ENCODE measurements around the gene DYSF.
"Not testable (repeated sequence)": the region's sequence is repeated elsewhere in the genome, so short reads cannot be mapped to it uniquely, and the experiment has no call there.

The DYSF gene

DNA sequence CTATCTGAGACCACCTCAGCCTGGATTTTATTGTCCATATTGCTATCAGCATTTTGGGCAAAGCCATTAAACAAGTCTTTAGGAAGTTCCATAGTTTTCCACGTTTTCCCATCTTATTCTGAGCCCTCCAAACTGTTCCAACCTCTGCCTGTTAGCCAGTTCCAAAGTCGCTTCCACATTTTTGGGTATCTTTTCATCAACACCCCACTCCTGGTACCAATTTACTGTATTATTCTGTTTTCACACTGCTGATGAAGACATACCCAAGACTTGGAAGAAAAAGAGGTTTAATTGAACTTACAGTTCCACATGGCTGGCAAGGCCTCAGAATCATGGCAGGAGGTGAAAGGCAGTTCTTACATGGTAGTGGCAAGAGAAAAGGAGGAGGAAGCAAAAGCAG is 204.9 kb downstream of the DYSF start:
- DNase-seq (ENCODE audit: low read depth), result not testable (repeated sequence)

DNA sequence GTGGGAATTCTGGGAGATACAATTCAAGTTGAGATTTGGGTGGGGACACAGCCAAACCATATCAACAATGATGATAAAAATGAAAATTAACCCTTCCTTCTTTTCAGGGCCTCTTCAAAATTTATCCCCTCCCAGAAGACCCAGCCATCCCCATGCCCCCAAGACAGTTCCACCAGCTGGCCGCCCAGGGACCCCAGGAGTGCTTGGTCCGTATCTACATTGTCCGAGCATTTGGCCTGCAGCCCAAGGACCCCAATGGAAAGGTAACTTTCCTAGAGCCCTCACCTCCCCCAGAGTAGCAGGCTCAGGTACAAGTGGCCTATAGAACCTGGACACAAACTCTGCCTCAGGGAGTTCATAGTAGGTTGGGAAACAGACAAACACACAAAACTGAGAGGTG is 205.4 kb downstream of the DYSF start:
- no peak for DNase-seq (ENCODE audit: low read depth)

DNA sequence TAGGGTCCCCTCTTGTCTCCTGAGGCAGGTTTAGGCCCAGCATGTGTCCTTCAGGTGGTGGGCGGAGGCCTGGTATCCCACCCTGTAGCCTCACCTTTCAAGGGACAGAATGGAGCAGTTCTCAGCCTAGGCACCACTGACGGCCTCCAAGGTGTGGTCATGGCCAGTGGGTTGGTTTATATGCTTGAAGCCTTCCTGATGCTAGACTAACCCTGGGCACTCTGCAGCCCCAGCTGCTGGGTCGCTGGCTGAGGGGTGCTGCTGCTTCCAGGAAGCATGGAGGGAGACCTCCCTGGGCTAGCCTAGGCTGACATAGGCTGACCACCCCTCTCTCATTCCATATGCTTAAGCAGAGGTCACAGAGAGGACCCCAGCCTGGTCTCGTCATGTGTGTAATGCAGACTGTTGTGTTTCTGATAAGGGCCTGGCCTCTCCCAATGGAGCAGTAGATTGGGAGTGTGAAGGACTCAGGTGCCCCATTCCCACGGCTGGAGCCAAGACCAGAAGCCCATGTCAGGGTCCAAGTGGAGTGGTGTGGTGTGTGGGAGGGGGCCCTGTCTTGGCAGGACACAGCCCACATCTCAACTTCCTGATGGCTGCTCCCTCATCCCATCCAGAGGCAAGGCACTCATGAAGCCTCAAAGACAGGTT is 206.6 kb downstream of the DYSF start:
- DNase-seq (ENCODE audit: low read depth), result no peak

DNA sequence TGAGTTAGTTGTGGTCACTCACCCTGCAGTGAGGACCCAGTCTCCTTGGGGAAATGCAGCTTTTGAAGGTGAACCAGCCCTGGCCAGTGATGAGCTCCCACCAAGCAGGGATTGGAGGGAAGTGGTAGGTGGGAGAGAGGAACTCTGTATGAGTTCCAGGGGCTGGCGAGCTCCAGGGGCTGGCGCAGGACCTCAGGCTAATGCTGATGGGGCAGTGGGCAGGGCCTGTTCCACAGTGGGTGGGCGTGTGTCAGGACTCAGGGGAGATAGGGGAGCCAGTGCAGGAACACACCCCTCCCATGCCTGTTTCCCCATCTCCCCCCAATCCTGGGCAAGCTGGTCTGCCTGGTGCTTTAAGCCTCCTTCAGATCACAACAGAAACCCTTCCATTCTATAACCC is 208.4 kb downstream of the DYSF start:
- no peak for DNase-seq (ENCODE audit: low read depth)

DNA sequence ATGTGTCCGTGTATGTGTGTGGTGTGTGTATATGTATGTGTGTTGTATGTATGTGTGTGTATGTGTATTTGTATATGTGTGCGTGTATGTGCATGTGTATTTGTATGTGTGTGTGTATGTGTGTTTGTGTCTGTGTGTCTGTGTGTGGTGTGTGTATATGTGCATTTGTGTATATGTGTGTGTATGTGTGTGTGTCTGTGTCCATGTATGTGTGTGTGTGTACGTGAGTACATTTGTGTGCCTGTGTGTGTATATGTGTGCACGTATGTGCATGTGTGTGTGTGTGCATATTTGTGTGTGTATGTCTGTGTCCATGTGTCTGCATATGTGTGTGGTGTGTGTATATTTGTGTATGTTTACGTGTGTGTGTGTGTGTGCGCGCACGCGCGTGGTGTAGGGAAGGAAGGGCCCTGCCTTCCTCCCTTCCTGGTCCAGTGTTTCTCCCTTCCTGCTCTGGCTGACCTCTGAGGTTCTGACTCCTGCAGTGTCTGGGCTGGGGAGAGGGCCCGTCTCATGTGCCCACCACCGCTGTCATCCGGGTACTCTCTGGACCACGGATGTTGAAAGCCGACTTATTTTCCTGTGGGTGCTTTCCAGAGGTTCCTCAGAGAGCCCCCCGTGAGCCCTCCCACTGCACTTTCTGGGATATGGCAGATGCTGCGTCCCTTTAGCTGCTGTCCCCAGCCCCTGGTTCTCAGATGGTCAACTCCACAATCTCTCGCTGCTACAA is 209.5 kb downstream of the DYSF start:
- no peak for DNase-seq (ENCODE audit: low read depth)

DNA sequence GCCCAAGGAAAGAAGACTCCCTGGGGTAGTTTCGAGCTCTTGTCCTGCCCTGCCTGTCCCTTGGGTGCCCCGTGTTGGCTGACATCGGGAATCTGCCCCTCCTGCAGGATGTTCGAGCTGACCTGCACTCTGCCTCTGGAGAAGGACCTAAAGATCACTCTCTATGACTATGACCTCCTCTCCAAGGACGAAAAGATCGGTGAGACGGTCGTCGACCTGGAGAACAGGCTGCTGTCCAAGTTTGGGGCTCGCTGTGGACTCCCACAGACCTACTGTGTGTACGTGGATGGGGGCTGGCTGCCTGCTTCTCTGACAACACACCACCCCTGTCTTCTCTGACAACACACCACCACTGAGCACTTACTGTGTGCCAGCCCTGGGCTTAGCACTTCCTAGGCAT is 210.8 kb downstream of the DYSF start:
- no peak for DNase-seq (ENCODE audit: low read depth)

DNA sequence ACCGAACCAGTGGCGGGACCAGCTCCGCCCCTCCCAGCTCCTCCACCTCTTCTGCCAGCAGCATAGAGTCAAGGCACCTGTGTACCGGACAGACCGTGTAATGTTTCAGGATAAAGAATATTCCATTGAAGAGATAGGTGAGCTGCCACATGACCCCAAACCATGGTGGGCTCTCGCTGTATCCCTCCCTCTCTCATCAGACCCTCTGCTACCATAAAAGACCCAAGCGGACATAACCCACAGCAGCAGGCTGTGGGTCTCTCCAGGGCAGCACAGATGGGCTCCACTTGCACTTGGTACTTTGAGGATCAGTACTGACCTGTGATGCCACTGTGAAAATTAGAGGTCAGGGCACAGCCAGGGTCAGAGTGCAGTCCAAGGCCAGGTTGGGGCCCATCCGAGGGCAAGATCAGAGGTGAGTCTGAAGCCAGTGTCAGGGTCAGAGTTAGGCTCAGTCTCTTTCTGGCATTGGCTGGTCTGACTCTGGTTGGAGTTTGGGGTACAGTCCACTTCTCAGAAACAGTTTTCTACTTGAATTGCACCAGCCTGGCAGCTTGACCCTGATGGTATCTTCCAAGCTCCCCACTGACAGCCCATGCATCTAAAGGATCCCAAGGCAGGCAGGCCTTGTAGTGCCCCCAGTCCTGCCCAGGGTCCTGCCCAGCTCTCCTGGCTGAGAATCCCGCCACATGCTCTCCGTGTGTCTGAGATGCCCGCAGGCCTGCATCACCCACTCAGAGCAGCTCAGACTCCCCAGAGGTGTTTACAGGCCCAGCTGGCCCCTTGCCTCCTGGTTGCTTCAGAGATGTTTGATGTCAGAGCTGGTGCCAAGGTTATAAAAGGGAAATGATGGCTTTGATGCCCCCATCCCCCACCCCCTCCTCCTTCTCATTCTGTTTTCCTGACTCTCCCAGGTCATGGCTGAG is 212.1 kb downstream of the DYSF start:
- no peak for DNase-seq (ENCODE audit: low read depth)

DNA sequence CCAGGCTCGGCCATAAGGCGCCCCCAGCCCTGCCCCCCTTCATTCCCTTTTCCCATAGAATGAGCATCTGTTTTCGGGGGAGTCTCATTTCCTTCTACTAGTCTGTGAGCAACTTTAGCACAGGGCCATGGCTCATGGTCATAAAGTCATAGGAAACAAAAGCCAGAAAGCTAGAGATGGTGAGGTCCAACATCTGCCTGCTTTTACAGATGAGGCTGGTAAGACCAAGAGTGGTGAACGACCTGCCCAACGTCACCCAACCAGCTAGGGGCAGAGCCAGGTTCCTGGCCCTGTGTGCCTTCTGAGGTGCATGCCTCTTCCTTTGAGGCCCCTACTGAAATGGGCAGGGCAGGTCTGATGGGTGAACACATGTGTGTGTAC is 212.7 kb downstream of the DYSF start:
- no peak for DNase-seq (ENCODE audit: low read depth)

DNA sequence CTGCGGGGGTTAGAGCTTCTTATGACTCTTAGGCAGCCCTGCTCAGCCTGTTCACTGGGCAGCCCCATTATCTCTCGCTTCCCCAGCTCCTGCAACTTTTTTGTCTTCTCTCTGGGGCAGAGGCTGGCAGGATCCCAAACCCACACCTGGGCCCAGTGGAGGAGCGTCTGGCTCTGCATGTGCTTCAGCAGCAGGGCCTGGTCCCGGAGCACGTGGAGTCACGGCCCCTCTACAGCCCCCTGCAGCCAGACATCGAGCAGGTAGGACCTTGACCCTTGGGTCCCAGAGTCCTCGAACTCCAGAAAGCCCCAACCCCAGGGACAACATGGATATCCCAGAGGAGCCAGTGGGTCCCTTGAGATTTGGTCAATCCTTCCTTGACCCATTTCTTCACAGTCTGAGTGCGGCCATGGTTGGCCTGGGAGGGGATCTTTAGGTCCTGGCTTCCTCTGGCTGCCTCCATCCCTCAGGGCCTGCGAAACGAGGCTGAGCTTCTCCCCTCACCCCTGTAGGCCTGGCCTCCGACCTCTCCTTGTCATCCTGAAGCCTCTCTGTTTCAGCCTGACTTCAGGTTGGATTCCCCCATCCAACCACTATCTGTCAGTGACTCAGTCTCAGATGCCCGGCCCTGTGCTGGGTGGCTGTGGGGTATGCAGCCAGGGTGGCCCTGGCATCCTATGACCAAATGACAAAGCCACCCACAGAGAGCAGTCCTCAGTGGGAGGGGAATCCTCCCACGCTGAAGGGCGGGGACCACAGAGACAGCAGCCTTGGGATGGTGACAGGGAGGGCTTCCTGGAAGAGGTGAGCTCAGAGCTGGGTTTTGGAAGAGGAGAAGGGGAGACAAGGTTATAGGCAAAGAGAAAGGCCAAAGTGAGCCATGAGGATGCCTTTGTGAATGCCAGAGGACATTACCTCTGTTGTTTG is 214.2 kb downstream of the DYSF start:
- no peak for DNase-seq (ENCODE audit: low read depth)

DNA sequence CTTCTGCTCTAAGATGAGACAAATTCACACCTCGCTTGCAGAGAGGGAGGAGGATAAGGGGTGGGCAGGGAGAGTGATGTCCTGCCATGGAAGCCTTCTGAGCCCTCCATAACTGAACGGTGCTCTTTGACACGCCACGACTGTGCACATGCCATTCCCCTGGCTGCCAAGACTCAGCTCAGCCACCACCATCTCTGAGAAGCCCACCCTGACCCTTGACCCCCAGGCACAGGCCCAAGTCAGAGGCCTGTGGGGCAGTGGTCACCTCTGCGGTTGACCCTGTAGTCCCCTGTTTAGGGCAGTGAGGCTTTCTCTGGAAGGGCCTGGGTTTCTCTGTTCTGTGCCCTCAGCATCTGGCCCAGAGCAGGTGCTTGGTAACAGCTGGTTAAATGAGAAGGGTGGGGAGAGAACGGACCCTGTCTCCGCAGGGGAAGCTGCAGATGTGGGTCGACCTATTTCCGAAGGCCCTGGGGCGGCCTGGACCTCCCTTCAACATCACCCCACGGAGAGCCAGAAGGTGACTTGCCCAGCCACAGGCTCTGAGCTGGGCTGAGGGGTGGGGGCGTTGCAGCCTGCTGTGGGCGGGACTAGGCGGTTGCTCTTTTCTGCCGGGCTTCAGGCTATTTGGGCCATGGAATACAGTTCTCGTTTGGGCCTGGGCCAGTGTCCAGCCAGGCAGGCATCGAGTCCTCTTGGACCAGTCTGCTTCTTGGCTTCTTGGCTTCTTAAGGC is 215.1 kb downstream of the DYSF start:
- no peak for DNase-seq (ENCODE audit: low read depth)

DNA sequence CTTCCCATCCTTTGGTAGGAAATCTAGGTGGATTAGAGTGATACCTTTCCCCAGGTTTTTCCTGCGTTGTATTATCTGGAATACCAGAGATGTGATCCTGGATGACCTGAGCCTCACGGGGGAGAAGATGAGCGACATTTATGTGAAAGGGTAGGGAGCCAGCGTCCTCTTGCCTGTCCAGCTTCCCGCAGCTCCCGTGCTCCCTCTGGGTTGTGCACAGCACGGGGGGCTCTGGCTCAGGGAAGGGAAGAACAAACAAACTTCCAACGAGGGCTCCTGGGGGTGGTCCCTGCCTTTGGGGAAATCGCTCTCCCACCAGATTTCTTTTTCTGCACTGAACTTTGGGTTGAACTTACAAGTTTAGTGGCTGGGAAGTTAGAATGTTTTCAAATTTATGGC is 215.7 kb downstream of the DYSF start:
- no peak for DNase-seq (ENCODE audit: low read depth)

DNA sequence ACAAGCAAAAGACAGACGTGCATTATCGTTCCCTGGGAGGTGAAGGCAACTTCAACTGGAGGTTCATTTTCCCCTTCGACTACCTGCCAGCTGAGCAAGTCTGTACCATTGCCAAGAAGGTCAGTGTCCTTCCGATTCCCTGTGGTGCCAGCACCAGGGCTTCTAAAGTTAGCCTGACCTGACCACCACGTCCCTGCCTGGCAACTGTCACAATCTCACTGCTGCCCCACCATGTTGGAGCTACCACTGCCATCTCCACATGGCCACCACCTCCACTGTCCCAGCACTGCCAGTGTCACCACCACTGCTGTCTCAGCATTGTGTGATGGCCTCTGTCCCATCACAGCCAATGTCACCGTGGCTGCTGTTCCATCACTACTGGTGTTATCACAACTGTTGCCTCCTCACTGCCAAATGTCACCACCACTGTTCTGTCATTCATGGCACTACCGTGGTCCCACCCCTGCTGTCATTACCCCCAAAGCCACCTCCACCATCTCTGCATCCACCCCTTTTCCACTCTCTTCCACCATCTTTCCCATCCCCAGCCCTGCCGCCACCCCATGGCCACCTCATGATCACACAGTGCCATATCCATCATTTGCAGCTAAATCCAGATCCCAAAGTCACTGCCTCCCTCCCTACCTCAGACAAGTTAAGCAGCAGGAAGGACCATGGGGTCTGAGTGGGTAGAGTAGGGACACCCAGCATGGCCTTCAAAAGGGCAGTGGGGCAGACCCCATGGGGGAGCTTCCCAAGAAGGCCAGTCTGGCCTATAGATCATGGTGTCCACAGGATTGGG is 216.5 kb downstream of the DYSF start:
- no peak for DNase-seq (ENCODE audit: low read depth)

DNA sequence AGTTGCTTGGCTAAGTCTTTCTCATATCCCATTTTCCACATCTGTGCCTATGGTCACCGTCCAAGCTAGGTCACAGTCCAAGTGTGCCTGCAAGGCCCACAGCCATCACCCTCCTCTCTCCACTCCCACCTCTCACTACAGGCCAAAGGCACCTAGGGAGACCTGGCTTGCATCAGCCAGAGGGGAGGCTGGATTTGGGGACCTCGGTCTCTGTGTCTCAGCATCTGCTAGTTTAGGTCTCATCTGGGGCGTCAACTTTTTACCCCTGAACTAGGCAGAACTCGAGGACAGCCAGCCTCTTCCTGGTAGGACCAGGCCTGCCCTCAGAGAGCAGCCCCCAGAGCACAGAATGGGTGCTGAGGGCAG is 217.1 kb downstream of the DYSF start:
- DNase-seq (ENCODE audit: low read depth), result no peak

DNA sequence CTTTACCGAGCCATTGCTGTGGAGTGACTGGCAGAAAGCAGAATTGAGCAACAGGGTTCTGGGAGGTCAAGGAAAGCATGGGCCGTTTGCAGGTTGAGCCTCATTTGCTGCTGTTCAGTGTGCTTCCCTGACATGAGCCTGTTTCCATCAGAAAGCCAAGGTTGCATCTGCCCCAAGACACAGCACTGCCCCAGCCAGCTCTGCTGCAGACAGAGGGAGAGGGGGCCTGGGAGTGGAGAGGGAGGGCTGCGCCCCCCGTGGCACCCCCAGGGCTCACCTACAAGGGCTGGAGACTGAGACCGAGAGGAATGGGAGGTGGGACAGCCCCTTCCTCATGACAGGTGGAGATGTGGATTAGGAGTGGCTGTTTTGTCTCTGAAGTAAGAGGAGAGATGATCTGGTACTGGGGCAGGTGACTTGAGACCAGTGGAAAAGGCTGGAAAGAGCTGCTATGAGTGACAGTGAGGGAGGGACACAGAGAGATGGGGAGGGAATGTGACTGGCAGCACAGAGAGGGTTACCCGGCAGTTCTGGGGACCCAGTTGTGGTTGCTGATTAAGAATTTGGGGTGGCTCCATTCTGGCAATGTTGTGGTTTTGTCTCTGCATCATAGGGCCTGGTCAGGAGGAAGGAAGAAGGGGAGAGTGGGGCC is 218.0 kb downstream of the DYSF start:
- no peak for DNase-seq (ENCODE audit: low read depth)

DNA sequence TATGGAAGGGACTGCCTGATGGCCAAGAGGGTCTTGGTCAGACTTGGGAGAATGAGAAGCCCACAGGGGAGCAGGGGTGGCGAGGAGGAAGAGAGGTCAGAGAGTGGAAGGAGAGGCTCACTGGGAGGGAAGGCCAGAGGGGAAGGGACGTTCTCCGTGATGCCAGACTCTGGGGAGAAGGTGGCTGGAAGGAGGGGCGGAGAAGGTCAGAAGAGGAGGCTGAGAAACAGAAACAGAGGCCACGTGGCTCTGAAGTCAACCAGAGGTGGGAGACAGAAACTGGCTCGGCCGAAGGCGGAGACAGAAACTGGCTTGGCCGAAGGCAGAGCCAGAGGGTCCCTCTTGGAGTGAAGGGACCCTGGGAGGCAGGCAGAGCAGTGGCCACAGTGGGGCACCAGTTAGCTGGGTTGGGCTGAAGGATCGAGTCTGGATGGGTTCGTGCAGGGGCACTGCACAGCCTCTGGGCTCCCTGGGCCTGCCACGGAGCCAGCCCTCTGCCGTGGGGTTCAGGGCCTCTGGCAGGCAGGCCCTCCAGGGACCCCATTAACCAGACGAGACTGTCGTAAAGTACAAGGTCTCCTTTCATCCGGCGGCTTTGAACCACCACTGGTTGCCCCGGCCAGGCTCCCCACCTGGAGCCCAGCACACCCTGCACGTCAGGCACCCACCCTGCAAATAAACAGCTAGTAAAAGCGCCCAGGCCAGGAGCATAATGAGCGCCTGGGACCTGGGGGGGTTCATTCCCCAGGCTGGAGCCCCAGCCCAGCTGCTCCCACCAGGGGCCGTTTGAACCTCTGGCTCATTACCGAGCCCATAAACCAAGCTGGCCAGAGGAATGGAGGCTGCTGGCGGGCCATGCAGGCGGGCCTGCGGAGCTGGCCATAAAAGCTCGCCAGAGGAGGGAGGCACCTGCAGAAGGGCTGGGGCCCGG is 218.8 kb downstream of the DYSF start:
- DNase-seq (ENCODE audit: low read depth), result no peak

DNA sequence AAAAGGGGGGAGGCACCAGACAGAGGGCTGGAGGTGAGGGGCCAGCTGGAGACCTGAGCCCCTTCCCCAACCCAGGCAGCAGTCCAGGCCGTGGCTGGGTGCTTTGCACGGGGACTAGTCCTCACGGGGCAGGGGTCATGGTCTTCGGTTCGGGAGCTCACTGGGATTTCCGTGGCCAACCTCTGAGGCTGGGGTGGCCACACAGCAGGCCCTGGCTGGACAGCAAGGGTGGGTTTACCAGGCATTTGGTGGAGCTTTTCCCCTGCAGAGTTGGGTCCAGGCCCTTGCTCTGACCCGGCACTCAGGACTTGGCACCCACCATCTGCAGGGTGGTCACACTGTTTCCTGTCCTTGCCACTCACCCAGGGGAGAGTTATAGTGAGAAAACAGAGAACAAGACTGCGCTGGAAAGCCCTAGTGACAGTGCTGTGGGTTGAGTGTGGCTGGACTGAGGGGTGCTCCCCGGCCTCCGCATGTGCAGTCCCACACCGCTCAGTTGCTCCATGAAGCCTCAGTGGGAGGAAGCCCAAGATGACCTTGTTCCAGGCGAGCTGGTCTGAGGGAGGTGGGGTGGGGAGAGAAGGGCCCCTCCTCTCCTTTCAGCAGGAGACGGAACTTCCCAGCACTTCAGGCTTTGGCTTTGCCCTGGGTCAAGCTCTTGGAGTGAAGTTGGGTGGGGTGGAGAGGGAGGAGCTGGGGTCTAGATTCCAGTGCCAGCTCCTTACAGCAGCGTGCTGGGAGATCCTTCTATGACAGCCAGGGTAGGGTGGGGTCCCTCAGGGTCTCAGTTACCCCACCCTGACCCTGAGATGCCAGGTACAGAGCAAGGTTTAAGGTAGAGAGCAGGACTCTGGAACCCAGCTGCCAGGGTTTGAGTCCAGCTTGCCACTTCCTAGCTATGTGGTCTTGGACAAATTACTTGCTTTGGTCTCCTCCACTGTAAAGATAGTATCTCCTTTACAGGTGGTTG is 219.8 kb downstream of the DYSF start:
- no peak for DNase-seq (ENCODE audit: low read depth)

DNA sequence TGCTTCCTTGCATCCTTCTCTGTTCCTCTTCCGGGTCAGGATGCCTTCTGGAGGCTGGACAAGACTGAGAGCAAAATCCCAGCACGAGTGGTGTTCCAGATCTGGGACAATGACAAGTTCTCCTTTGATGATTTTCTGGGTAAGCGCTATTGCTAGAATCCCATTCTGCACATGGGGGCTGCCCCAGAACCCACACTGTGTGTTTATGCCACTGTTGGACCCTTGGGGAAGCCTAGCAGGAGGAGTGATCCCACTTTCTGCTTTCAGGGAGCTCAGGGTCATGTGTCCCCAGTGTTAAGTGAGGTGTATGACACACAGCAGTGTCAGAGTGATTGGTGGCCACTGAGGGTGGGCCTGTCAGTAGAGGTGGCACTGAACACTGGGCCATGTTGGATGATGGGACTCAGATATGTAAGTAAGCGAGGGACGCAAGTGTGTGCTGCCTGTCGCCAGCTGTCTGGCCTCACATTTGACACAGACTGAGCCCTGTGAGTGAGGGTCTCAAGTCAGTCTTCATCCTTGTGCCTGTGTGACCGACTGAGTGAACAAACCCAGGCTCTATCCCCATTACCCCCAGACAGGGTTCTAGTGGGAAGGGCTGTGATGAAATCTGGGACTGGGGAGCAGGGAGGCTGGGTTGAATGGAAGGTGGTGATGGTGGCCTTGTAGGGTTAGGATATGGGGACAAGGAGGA is 220.9 kb downstream of the DYSF start:
- DNase-seq (ENCODE audit: low read depth), result no peak
